H1 (cell line): Measurements from ENCODE around the gene GPT2. TPM values are rescaled to one million over a fixed set of nuclear protein-coding genes. Genes with fewer than 3 reads are reported as not detected.

Source experiments
- CTCF ChIA-PET: fragments of 300-600 bp; sonication (Branson Sonifier 250); formaldehyde crosslinking; loops from one replicate; lab custom pipeline; 2021; ENCODE audit not compliant: partially characterized antibody; lab: Charles Lee
- POLR2A ChIA-PET: fragments of 300-600 bp; sonication (Branson Sonifier 250); formaldehyde crosslinking; loops from one replicate; lab custom pipeline; 2021; ENCODE audit warnings: inconsistent platforms; ENCODE audit not compliant: partially characterized antibody; lab: Charles Lee
- DNase-seq, 2 experiments: peaks; one replicate each; pipeline versions ENCODE4 v3.0.0 to v3.0.0-alpha.2; 2010 to 2022; ENCODE audit warnings: low spot score in 2 of 2, low read depth in 1 of 2, mixed read lengths in 1 of 2
- FAIRE-seq: peaks from 2 replicates; lab custom pipeline; 2011; peaks lifted over from hg19 to GRCh38; lab: Jason Lieb, UNC
- H2AFZ ChIP-seq: 2 replicates; pipeline ENCODE4 v1.8.1; 2012; ENCODE audit warnings: low read length, inconsistent platforms
- H2AK5ac ChIP-seq: 2 replicates; pipeline ENCODE4 v1.6.1; 2013; ENCODE audit warnings: low read depth, low read length
- H2BK120ac ChIP-seq: replicated peaks from 2 replicates; pipeline ENCODE3; 2013; ENCODE audit warnings: low read depth, low read length, inconsistent platforms
- H2BK12ac ChIP-seq: 2 replicates; pipeline ENCODE4 v1.6.1; 2013; ENCODE audit warnings: low read depth, low read length
- H2BK15ac ChIP-seq: 2 replicates; pipeline ENCODE4 v1.6.1; 2013; ENCODE audit warnings: low read length
- H2BK20ac ChIP-seq: 2 replicates; pipeline ENCODE4 v1.6.1; 2013; ENCODE audit warnings: low read length
- H2BK5ac ChIP-seq: 2 replicates; pipeline ENCODE4 v1.6.1; 2013; ENCODE audit warnings: low read depth, low read length
- H3K14ac ChIP-seq: 2 replicates; pipeline ENCODE4 v1.6.1; 2013; ENCODE audit warnings: inconsistent platforms; ENCODE audit not compliant: insufficient read length
- H3K18ac ChIP-seq: 2 replicates; pipeline ENCODE4 v1.6.1; 2013; ENCODE audit warnings: low read length; ENCODE audit errors: extremely low read depth
- H3K23ac ChIP-seq: 2 replicates; pipeline ENCODE4 v1.6.1; 2013; ENCODE audit warnings: inconsistent platforms; ENCODE audit not compliant: insufficient read length
- H3K23me2 ChIP-seq: 2 replicates; pipeline ENCODE4 v1.6.1; 2013; ENCODE audit warnings: low read depth, low read length
- H3K27ac ChIP-seq: 2 replicates; pipeline ENCODE4 v1.6.1; 2011; ENCODE audit warnings: low read depth, low read length, inconsistent platforms
- H3K27me3 ChIP-seq, 4 experiments: replicated peaks in 1 of 4; 1 replicate in 1 of 4; 2 replicates in 3 of 4; pipeline versions ENCODE4 v1.6.1 to v1.8.1; 2011 to 2013; ENCODE audit warnings: low read length in 3 of 4, mild to moderate bottlenecking in 3 of 4, inconsistent platforms in 2 of 4, mixed read lengths in 2 of 4, moderate library complexity in 1 of 4; ENCODE audit not compliant: control insufficient read depth in 3 of 4, insufficient read depth in 3 of 4; ENCODE audit errors: extremely low read depth in 1 of 4
- H3K36me3 ChIP-seq, 4 experiments: 2 replicates each; pipeline versions ENCODE4 v1.6.1 to v1.8.1; 2011 to 2013; ENCODE audit warnings: mild to moderate bottlenecking in 4 of 4, low read length in 3 of 4, moderate library complexity in 2 of 4, control low read depth in 1 of 4, inconsistent platforms in 1 of 4; ENCODE audit not compliant: insufficient read depth in 4 of 4, control insufficient read depth in 2 of 4
- H3K4ac ChIP-seq: replicated peaks from 2 replicates; pipeline ENCODE3; 2013; ENCODE audit warnings: low read length, low read depth, mixed read lengths, inconsistent platforms; ENCODE audit not compliant: insufficient read length
- H3K4me1 ChIP-seq, 4 experiments: replicated peaks in 1 of 4; 1 replicate in 1 of 4; 2 replicates in 3 of 4; pipeline versions ENCODE4 v1.6.1 to v1.8.1; 2011 to 2013; ENCODE audit warnings: low read length in 3 of 4, inconsistent platforms in 2 of 4, mixed read lengths in 1 of 4; ENCODE audit not compliant: insufficient read depth in 4 of 4, control insufficient read depth in 3 of 4
- H3K4me2 ChIP-seq, 2 experiments: 2 replicates each; pipeline versions ENCODE4 v1.6.1 to v1.8.1; 2011 to 2013; ENCODE audit warnings: low read depth in 2 of 2, low read length in 2 of 2, control low read depth in 1 of 2, inconsistent platforms in 1 of 2, mild to moderate bottlenecking in 1 of 2; ENCODE audit not compliant: insufficient read depth in 1 of 2
- H3K4me3 ChIP-seq, 4 experiments: fragments of 200-600, 300-600 bp in 1 of 4; sonication (generic), shearing (Covaris generic), sonication (Bioruptor Twin) in 1 of 4; 2 replicates each; pipeline versions ENCODE4 v1.5.1 to v1.8.1; 2011 to 2016; ENCODE audit warnings: low read length in 4 of 4, low read depth in 3 of 4, control low read depth in 2 of 4, inconsistent platforms in 2 of 4, mild to moderate bottlenecking in 2 of 4, mixed read lengths in 1 of 4, moderate library complexity in 1 of 4; ENCODE audit not compliant: insufficient read depth in 2 of 4; ENCODE audit errors: extremely low read depth in 1 of 4
- H3K56ac ChIP-seq: replicated peaks from 2 replicates; pipeline ENCODE3; 2013; ENCODE audit warnings: low read depth, mild to moderate bottlenecking, mixed read lengths, low read length, inconsistent platforms; ENCODE audit not compliant: insufficient read length
- H3K79me1 ChIP-seq: 2 replicates; pipeline ENCODE4 v1.6.1; 2013; ENCODE audit warnings: low read depth, low read length, control low read depth
- H3K79me2 ChIP-seq, 2 experiments: 2 replicates each; pipeline versions ENCODE4 v1.6.1 to v1.8.1; 2012 to 2013; ENCODE audit warnings: low read length in 2 of 2, mild to moderate bottlenecking in 2 of 2, inconsistent platforms in 1 of 2; ENCODE audit not compliant: insufficient read depth in 2 of 2, control insufficient read depth in 1 of 2
- H3K9ac ChIP-seq, 4 experiments: replicated peaks in 1 of 4; 1 replicate in 1 of 4; 2 replicates in 3 of 4; pipeline versions ENCODE4 v1.6.1 to v1.8.1; 2011 to 2013; ENCODE audit warnings: low read depth in 3 of 4, low read length in 3 of 4, control low read depth in 2 of 4, mild to moderate bottlenecking in 2 of 4, moderate library complexity in 2 of 4, inconsistent platforms in 1 of 4; ENCODE audit errors: extremely low read depth in 1 of 4
- H3K9me3 ChIP-seq, 2 experiments: 2 replicates each; pipeline versions ENCODE4 v1.6.1 to v1.8.1; 2012 to 2013; ENCODE audit warnings: mild to moderate bottlenecking in 2 of 2, moderate library complexity in 2 of 2, control low read depth in 1 of 2, inconsistent platforms in 1 of 2, low read depth in 1 of 2, low read length in 1 of 2, mixed read lengths in 1 of 2; ENCODE audit not compliant: insufficient read depth in 2 of 2
- H4K20me1 ChIP-seq, 2 experiments: replicated peaks in 1 of 2; 2 replicates each; pipeline versions ENCODE3 to v1.8.1; 2011 to 2013; ENCODE audit warnings: inconsistent platforms in 2 of 2, low read length in 2 of 2, mild to moderate bottlenecking in 1 of 2; ENCODE audit not compliant: insufficient read depth in 2 of 2, control insufficient read depth in 1 of 2
- H4K5ac ChIP-seq: 2 replicates; pipeline ENCODE4 v1.6.1; 2013; ENCODE audit warnings: low read length, low read depth, mixed read lengths, inconsistent platforms; ENCODE audit not compliant: insufficient read length
- H4K8ac ChIP-seq: 2 replicates; pipeline ENCODE4 v1.8.0; 2013; ENCODE audit warnings: mild to moderate bottlenecking, moderate library complexity, low read length, inconsistent platforms; ENCODE audit not compliant: insufficient read depth; ENCODE audit errors: extremely low read depth
- H4K91ac ChIP-seq: replicated peaks from 2 replicates; pipeline ENCODE3; 2013; ENCODE audit warnings: low read length, mixed read lengths, inconsistent platforms; ENCODE audit not compliant: insufficient read length
- CHD2 ChIP-seq: IDR thresholded peaks from 2 replicates; pipeline ENCODE4 v1.6.1; 2012; ENCODE audit warnings: low read length, improper control_type of control experiment
- KDM1A ChIP-seq: fragments of 200-600, 300-600 bp; sonication (generic); IDR thresholded peaks from 2 replicates; pipeline ENCODE4 v1.7.1; 2016; ENCODE audit warnings: mild to moderate bottlenecking, low read length, borderline replicate concordance
- KDM4A ChIP-seq: IDR thresholded peaks from one replicate; pipeline ENCODE4 v1.7.1; 2012; ENCODE audit warnings: low read depth, mild to moderate bottlenecking, moderate library complexity, low read length, inconsistent platforms; ENCODE audit not compliant: severe bottlenecking
- POLR2A ChIP-seq, 2 experiments: IDR thresholded peaks; 1 replicate in 1 of 2; 2 replicates in 1 of 2; pipeline ENCODE4 v1.6.1; 2011; ENCODE audit warnings: low read depth in 2 of 2, low read length in 2 of 2, mild to moderate bottlenecking in 2 of 2; ENCODE audit errors: control extremely low read depth in 1 of 2
- SIRT6 ChIP-seq: IDR thresholded peaks from one replicate; pipeline ENCODE4 v1.7.1; 2012; ENCODE audit warnings: low read length, inconsistent platforms
- USF2 ChIP-seq: IDR thresholded peaks from 2 replicates; pipeline ENCODE4 v1.6.1; 2011; ENCODE audit warnings: low read length, improper control_type of control experiment
- WGBS, 2 experiments: shearing (Covaris generic) in 1 of 2; methylation state at CpG; one replicate each; pipeline versions ENCODE4 v1.1.6 to v1.1.7; 2013 to 2015; ENCODE audit warnings: low lambda C conversion rate in 2 of 2, mixed read lengths in 2 of 2, inconsistent platforms in 1 of 2, low coverage in 1 of 2, missing lambda C conversion rate in 1 of 2; ENCODE audit not compliant: insufficient replicate concordance in 2 of 2, insufficient coverage in 1 of 2, insufficient read length in 1 of 2; ENCODE audit errors: extremely low coverage in 1 of 2, missing lambda C conversion rate in 1 of 2; 5-methylcytosine and 5-hydroxymethylcytosine counted together
- polyA plus RNA-seq, 7 experiments: library from polyadenylated mRNA; depleted of rRNA in 3 of 7; stranded (reverse) in 5 of 7; unstranded in 2 of 7; fragments of >200 nt in 5 of 7; fragments of 200-250 nt in 2 of 7; gene quantifications; 1 replicate in 5 of 7; 2 replicates in 1 of 7; 4 replicates in 1 of 7; pipeline versions ENCODE4 v1.2.1 to v1.2.3, GENCODE V29; 2011 to 2013; ENCODE audit warnings: missing spikeins in 2 of 7, mixed read lengths in 2 of 7
- total RNA-seq: library from RNA; stranded (reverse); fragmentation: NEBNext Ultra II Directional; extraction: Animal tissue kit (Norgen Biotek cat#: 25700); gene quantifications from 2 replicates; pipeline ENCODE4 v1.2.1, GENCODE V29; 2021
- TF ChIP-seq, protein P1 (sequence below): IDR thresholded peaks from 2 replicates; pipeline ENCODE4 v1.6.1; 2011; ENCODE audit warnings: low read depth, mild to moderate bottlenecking, low read length; ENCODE audit not compliant: insufficient read depth

GPT2 gene
- total and polyA plus RNA-seq, 2 of the 8 experiments (the other 6 are each of a cell fraction or from before 2014, with no cell fraction given), result 71.6 to 94.1 TPM

DNA sequence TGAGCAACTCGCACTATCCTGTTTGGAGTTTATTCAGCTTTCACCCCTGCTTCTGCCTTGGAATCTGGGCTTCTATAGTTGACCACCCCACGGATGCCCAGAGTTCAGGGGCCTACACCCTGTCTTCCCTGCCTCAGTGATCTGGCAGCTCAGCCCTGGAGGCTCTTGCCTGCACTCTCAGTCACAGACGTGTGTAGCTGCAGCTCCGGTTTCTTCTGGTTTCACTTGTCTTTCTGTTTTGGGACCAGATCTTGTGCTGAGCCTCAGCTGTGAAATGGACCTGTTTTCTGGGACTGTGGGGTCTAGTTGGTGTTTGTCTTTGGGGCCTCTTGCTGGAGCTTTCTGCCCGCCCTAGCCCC lies 5.8 kb downstream of the GPT2 start:
- no peak overlapping the region for H2AK5ac ChIP-seq
- no peak overlapping the region for H3K23ac ChIP-seq
- H3K79me2 ChIP-seq, result peaks cover 12 to 96% of the 10 kb centered on the region in 2 experiments
- no peak overlapping the region for H3K4me2 ChIP-seq
- FAIRE-seq (no peak), DNase-seq (no peak)
- no peaks in the 10 kb centered on the region for H3K27me3 ChIP-seq
- H3K23me2 ChIP-seq, result peaks cover 2% of the 10 kb centered on the region; the same call in 1 of the 2 replicates
- no peak overlapping the region for H2BK12ac ChIP-seq
- no peak overlapping the region for H2BK20ac ChIP-seq
- ChIA-PET CTCF (interaction anchor here (0.9 to 6.1 kb wide), 5 partner anchors 9 to 36 kb away, joined by 3 to 31 read pairs (median 8); no protein-coding TSS in a partner anchor), POLR2A (interaction anchor here (1.0 to 13.8 kb wide), 7 partner anchors 9 to 42 kb away, joined by 4 to 580 read pairs (median 13); no protein-coding TSS in a partner anchor)
- no peak overlapping the region for H2BK5ac ChIP-seq
- no peak overlapping the region for H3K14ac ChIP-seq
- H2AFZ ChIP-seq, result no peak overlapping the region
- H3K27ac ChIP-seq, result no peak overlapping the region
- WGBS, 2 experiments, result 85% methylated on average over 5 of the region's 5 CpGs; no CpG with 5 or more reads in 1 of the 2 experiments
- no peak overlapping the region for H4K8ac ChIP-seq
- H3K4me1 ChIP-seq, result peaks cover 0 to 17% (median 11%) of the 10 kb centered on the region in 4 experiments; a peak in 6 of 7 replicates
- H4K20me1 ChIP-seq, result peaks cover 18 to 32% of the 10 kb centered on the region in 2 experiments
- H3K56ac ChIP-seq, result no peak overlapping the region
- no peak overlapping the region for H2BK15ac ChIP-seq
- H3K9ac ChIP-seq, result no peak overlapping the region; a peak in 1 of 7 replicates
- no peak overlapping the region for H2BK120ac ChIP-seq
- no peaks in the 10 kb centered on the region for H3K9me3 ChIP-seq
- TF ChIP-seq KDM1A, result no peak
- no peak for TF ChIP-seq USF2
- no peak for TF ChIP-seq KDM4A
- no peak for TF ChIP-seq SIRT6
- TF ChIP-seq CHD2, result no peak
- TF ChIP-seq, protein P1, sequence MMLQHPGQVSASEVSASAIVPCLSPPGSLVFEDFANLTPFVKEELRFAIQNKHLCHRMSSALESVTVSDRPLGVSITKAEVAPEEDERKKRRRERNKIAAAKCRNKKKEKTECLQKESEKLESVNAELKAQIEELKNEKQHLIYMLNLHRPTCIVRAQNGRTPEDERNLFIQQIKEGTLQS, result no peak
- TF ChIP-seq POLR2A (IDR thresholded peaks at IDR 0.05; ENCODE audit: control extremely low read depth in 1 of 2, low read depth in 2 of 2, low read length in 2 of 2), result no peak
- H3K36me3 ChIP-seq, result peaks cover 0 to 53% (median 7%) of the 10 kb centered on the region in 4 experiments; a peak in 5 of 8 replicates
- no peak overlapping the region for H3K18ac ChIP-seq
- H3K4ac ChIP-seq, result no peak overlapping the region
- H3K4me3 ChIP-seq, result no peak overlapping the region
- H4K91ac ChIP-seq, result no peak overlapping the region
- H4K5ac ChIP-seq, result no peak overlapping the region
- H3K79me1 ChIP-seq, result peaks cover 26% of the 10 kb centered on the region
